Mesodermal cell (in vitro differentiated cells): Measurements from ENCODE around the gene SNF8.

Experiments
- H3K27ac ChIP-seq: 2 replicates; pipeline ENCODE4 v1.7.0; 2013; ENCODE audit warnings: mild to moderate bottlenecking, low read depth, low read length, moderate library complexity; ENCODE audit not compliant: severe bottlenecking
- H3K36me3 ChIP-seq: 2 replicates; pipeline ENCODE4 v1.7.1; 2013; ENCODE audit warnings: mild to moderate bottlenecking, low read length, moderate library complexity; ENCODE audit not compliant: control insufficient read depth, insufficient read depth
- H3K4me1 ChIP-seq: one replicate; pipeline ENCODE4 v1.7.1; 2013; ENCODE audit warnings: mild to moderate bottlenecking, low read length; ENCODE audit not compliant: insufficient read depth, control insufficient read depth, poor library complexity, severe bottlenecking
- H3K4me3 ChIP-seq: 2 replicates; pipeline ENCODE4 v1.7.0; 2013; ENCODE audit warnings: low read length, control low read depth, mild to moderate bottlenecking; ENCODE audit not compliant: insufficient read depth, poor library complexity, severe bottlenecking; ENCODE audit errors: extremely low read depth
- H3K9me3 ChIP-seq: 2 replicates; pipeline ENCODE4 v1.7.1; 2013; ENCODE audit warnings: mild to moderate bottlenecking, low read length, moderate library complexity; ENCODE audit not compliant: control insufficient read depth
- WGBS, 2 experiments: methylation state at CpG; one replicate each; pipeline ENCODE4 v1.1.5; 2013; ENCODE audit warnings: missing lambda C conversion rate in 2 of 2; ENCODE audit not compliant: insufficient coverage in 2 of 2; 5-methylcytosine and 5-hydroxymethylcytosine counted together

The SNF8 gene

DNA sequence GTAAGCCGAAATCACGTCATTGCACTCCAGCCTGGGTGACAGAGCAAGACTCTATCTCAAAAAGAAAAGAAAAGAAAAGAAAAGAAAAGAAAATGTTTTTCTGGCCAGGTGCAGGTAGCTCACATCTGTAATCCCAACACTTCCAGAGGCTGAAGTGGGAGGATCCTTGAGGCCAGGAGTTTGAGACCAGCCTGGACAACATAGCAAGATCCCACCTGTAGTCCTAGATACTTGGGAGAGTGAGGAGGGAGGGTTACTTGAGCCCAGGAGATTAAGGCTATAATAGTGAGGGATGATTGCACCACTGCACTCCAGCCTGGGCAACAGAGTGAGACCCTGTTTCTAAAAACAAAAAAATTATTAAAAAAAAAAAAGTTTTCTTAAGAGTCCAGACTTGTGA is 54.6 kb downstream of the SNF8 start:
- H3K4me1 ChIP-seq = peaks cover 12% of the 10 kb centered on the region
- H3K9me3 ChIP-seq = no peaks in the 10 kb centered on the region
- H3K36me3 ChIP-seq = peaks cover 10% of the 10 kb centered on the region
- H3K27ac ChIP-seq = no peak overlapping the region
- 82 to 91% methylated on average over 2 of the region's 2 CpGs for WGBS, 2 experiments
- H3K4me3 ChIP-seq = no peak overlapping the region

DNA sequence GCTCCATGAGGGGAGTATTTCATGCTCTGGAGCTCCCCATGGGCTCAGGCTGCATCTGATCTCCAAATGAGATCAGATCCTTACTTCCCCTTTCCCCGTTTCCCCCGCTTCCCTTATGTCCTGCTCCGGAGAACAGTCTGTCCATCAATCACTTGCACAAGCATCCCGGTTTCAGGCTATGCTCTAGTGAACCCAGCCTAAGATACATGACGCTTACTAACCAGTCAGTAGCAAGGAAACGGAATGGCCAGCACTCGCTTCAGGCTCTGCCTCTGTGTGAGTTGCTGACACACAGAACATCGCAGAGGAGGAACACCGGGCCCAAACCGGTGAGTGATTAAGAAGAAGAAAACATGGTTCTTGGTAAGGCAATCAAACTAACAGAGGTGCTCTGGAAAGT is 61.5 kb downstream of the SNF8 start:
- H3K27ac ChIP-seq = no peak overlapping the region
- H3K4me3 ChIP-seq = no peak overlapping the region
- WGBS, 2 experiments = 91 to 94% methylated on average over 10 of the region's 10 CpGs
- H3K36me3 ChIP-seq = no peaks in the 10 kb centered on the region
- H3K4me1 ChIP-seq = peaks cover 5% of the 10 kb centered on the region
- H3K9me3 ChIP-seq = no peaks in the 10 kb centered on the region

DNA sequence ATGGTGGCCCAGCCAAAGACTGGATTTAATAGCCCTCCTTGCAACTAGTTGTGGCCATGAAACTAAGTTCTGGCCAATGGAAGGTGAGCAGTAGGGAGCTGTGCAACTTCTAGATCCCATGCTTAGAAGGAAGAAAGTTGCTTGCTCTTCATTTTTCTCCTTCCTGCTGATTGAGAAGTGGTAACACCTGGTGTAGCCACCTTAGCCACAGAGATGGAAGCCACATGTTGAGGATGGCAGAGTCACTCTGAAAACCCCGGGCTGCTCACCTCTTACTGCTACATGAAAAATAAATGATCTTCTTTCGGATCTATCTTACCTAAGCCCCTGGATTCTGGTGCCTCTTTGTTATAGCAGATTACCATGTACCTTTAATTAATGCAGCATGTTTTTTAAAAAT is 62.4 kb downstream of the SNF8 start:
- Histone ChIP-seq H3K27ac (no peak overlapping the region), H3K36me3 (no peaks in the 10 kb centered on the region), H3K4me3 (no peak overlapping the region), H3K4me1 (peaks cover 5% of the 10 kb centered on the region), H3K9me3 (no peaks in the 10 kb centered on the region)
- 100% methylated on average over 1 of the region's 2 CpGs; no CpG with 5 or more reads in 1 of the 2 experiments for WGBS, 2 experiments
